H1 (cell line): ENCODE measurements around the gene ARPP21. TPM values are rescaled to one million over a fixed set of nuclear protein-coding genes. Genes with fewer than 3 reads are reported as not detected.

Experiments
- CTCF ChIP-seq, 3 experiments: IDR thresholded peaks; 1 replicate in 2 of 3; 2 replicates in 1 of 3; pipeline versions ENCODE4 v1.5.1 to v1.6.1; 2011; ENCODE audit warnings: low read length in 3 of 3, mild to moderate bottlenecking in 3 of 3, inconsistent platforms in 2 of 3, low read depth in 1 of 3, moderate library complexity in 1 of 3; ENCODE audit not compliant: insufficient read depth in 1 of 3; ENCODE audit errors: control extremely low read depth in 1 of 3
- E2F6 ChIP-seq: IDR thresholded peaks from 2 replicates; pipeline ENCODE4 v1.6.1; 2012; ENCODE audit warnings: inconsistent platforms
- FOSL1 ChIP-seq: IDR thresholded peaks from 2 replicates; pipeline ENCODE4 v1.6.1; 2011; ENCODE audit warnings: mild to moderate bottlenecking, low read depth, low read length, moderate library complexity; ENCODE audit not compliant: insufficient read depth
- NRF1 ChIP-seq: IDR thresholded peaks from 2 replicates; pipeline ENCODE4 v1.6.1; 2011; ENCODE audit warnings: mild to moderate bottlenecking, low read depth, low read length, improper control_type of control experiment
- TAF7 ChIP-seq: optimal IDR thresholded peaks from 2 replicates; pipeline ENCODE3; 2011; ENCODE audit warnings: low read depth, mild to moderate bottlenecking, inconsistent platforms, low read length, moderate library complexity, borderline replicate concordance
- microRNA-seq, 2 experiments: library from miRNA; unstranded; fragments of <30 nt; microRNA quantifications; one replicate each; pipeline versions ENCODE4 to v1.2.0, GENCODE V29; 2016 to 2020; ENCODE audit warnings: borderline microRNAs expressed in 2 of 2, borderline number of aligned reads in 2 of 2, borderline replicate concordance in 1 of 2
- polyA plus RNA-seq, 7 experiments: library from polyadenylated mRNA; depleted of rRNA in 3 of 7; stranded (reverse) in 5 of 7; unstranded in 2 of 7; fragments of >200 nt in 5 of 7; fragments of 200-250 nt in 2 of 7; gene quantifications; 1 replicate in 5 of 7; 2 replicates in 1 of 7; 4 replicates in 1 of 7; pipeline versions ENCODE4 v1.2.1 to v1.2.3, GENCODE V29; 2011 to 2013; ENCODE audit warnings: missing spikeins in 2 of 7, mixed read lengths in 2 of 7
- small RNA-seq: library from polyadenylated mRNA; stranded (forward); fragments of <200 nt; extraction: miRNeasy Mini kit (QIAGEN cat#:217004); gene quantifications from one replicate; pipeline ENCODE3, GENCODE V24; 2013; ENCODE audit not compliant: insufficient read depth
- total RNA-seq: library from RNA; stranded (reverse); fragmentation: NEBNext Ultra II Directional; extraction: Animal tissue kit (Norgen Biotek cat#: 25700); gene quantifications from 2 replicates; pipeline ENCODE4 v1.2.1, GENCODE V29; 2021

The ARPP21 gene
- total and polyA plus RNA-seq, 2 of the 8 experiments (the other 6 are each of a cell fraction or from before 2014, with no cell fraction given): not detected

- no peak for TF ChIP-seq TAF7
- no peak for TF ChIP-seq E2F6
- no peak for TF ChIP-seq FOSL1
- TF ChIP-seq CTCF (IDR thresholded peaks at IDR 0.05; ENCODE audit: control extremely low read depth in 1 of 3, insufficient read depth in 1 of 3, low read depth in 1 of 3, low read length in 3 of 3): no peak
- TF ChIP-seq NRF1: no peak
- TF ChIP-seq, all 59 proteins: peak for 0
Measured at GRCh38 chr3:35832140-35832571, 192.8 kb downstream of the ARPP21 start (continued).

Small RNAs within 50 kb of the gene (microRNA-seq; reads per million reads assigned to microRNA genes)
- 0.41 to 1.4 reads per million in 2 experiments for gene MIR128-2

Small RNAs within 50 kb of the gene (small RNA-seq; reads per million reads assigned to genes)
- gene MIR128-2: 4.6 reads per million, percentile 58 among the genes with 10 or more reads in this experiment
